ENCODE measurements around the gene GORASP2.

Gene GORASP2

DNA sequence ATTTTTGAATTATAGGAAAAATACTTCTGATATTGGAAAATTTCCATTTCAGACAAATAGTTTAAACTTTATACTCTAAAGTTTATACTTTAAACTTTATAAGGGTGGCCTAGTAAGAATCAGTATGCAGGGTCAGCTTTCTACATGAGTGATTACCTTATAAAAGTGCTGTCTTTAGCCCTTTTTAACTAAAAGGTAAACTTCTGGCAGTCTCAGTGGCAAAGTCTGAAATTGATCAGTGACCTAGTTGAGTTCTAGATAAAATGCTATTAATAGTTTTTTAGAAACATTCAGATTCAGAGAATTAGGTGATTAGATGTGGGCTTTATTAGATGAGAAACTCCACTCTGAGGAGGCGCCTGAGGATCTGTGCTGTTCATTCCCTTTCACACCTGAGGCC is 15.5 kb downstream of the GORASP2 start:
- no peaks in the 10 kb centered on the region for H3K27me3 ChIP-seq (ENCODE audit: insufficient read depth, low read length)
- no peak overlapping the region for H3K27ac ChIP-seq (ENCODE audit: low read depth, low read length, poor library complexity, severe bottlenecking)
- no peak overlapping the region for H3K9ac ChIP-seq (ENCODE audit: low read length)
- H3K4me1 ChIP-seq (ENCODE audit: insufficient read depth, low read length, severe bottlenecking) = peaks cover 5% of the 10 kb centered on the region
- H2AFZ ChIP-seq (ENCODE audit: low read length) = no peak overlapping the region
- H3K9me2 ChIP-seq (ENCODE audit: low read depth, low read length) = no peaks in the 10 kb centered on the region
- H3K9me3 ChIP-seq (ENCODE audit: low read length) = peaks cover 9% of the 10 kb centered on the region
- no peak overlapping the region for H3K4me3 ChIP-seq (ENCODE audit: low read depth, low read length, poor library complexity, severe bottlenecking)
- H3F3A ChIP-seq (ENCODE audit: insufficient read depth, low read length) = no peaks in the 10 kb centered on the region
- peaks cover 32% of the 10 kb centered on the region for H3K36me3 ChIP-seq (ENCODE audit: insufficient read depth, low read length)
- H3K4me2 ChIP-seq (ENCODE audit: low read length) = no peak overlapping the region
- H4K20me1 ChIP-seq (ENCODE audit: insufficient read depth, low read length) = no peaks in the 10 kb centered on the region
- TF ChIP-seq, protein P1, sequence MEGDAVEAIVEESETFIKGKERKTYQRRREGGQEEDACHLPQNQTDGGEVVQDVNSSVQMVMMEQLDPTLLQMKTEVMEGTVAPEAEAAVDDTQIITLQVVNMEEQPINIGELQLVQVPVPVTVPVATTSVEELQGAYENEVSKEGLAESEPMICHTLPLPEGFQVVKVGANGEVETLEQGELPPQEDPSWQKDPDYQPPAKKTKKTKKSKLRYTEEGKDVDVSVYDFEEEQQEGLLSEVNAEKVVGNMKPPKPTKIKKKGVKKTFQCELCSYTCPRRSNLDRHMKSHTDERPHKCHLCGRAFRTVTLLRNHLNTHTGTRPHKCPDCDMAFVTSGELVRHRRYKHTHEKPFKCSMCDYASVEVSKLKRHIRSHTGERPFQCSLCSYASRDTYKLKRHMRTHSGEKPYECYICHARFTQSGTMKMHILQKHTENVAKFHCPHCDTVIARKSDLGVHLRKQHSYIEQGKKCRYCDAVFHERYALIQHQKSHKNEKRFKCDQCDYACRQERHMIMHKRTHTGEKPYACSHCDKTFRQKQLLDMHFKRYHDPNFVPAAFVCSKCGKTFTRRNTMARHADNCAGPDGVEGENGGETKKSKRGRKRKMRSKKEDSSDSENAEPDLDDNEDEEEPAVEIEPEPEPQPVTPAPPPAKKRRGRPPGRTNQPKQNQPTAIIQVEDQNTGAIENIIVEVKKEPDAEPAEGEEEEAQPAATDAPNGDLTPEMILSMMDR (IDR thresholded peaks at IDR 0.05; ENCODE audit: low read length) = no peak
- peaks cover 80% of the 10 kb centered on the region for H3K79me2 ChIP-seq (ENCODE audit: insufficient read depth, low read length)

DNA sequence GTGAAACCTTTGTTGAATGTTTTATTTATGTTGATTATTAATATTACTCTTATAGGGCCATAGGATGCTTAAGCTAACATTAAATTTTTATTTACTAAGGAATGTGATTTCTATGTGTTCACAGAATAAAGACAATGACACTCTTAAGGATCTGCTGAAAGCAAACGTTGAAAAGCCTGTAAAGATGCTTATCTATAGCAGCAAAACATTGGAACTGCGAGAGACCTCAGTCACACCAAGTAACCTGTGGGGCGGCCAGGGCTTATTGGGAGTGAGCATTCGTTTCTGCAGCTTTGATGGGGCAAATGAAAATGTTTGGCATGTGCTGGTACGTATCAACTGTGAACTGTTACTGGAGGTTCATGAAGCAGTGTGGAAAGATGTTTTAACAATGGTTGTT is 20.4 kb downstream of the GORASP2 start:
- peaks cover 32% of the 10 kb centered on the region for H3K79me2 ChIP-seq (ENCODE audit: insufficient read depth, low read length)
- no peaks in the 10 kb centered on the region for H3K9me2 ChIP-seq (ENCODE audit: low read depth, low read length)
- H3K4me1 ChIP-seq (ENCODE audit: insufficient read depth, low read length, severe bottlenecking) = no peaks in the 10 kb centered on the region
- peaks cover 51% of the 10 kb centered on the region for H3K36me3 ChIP-seq (ENCODE audit: insufficient read depth, low read length)
- no peak overlapping the region for H3K9ac ChIP-seq (ENCODE audit: low read length)
- no peaks in the 10 kb centered on the region for H3F3A ChIP-seq (ENCODE audit: insufficient read depth, low read length)
- TF ChIP-seq, protein P1 (IDR thresholded peaks at IDR 0.05; ENCODE audit: low read length) = no peak
- TF ChIP-seq EZH2 (IDR thresholded peaks at IDR 0.05; ENCODE audit: borderline replicate concordance, low read length) = no peak
- no peak overlapping the region for H3K4me2 ChIP-seq (ENCODE audit: low read length)
- H3K27ac ChIP-seq (ENCODE audit: low read depth, low read length, poor library complexity, severe bottlenecking) = no peak overlapping the region
- H2AFZ ChIP-seq (ENCODE audit: low read length) = no peak overlapping the region
- H4K20me1 ChIP-seq (ENCODE audit: insufficient read depth, low read length) = no peaks in the 10 kb centered on the region
- H3K27me3 ChIP-seq (ENCODE audit: insufficient read depth, low read length) = no peaks in the 10 kb centered on the region
- no peaks in the 10 kb centered on the region for H3K9me3 ChIP-seq (ENCODE audit: low read length)
- no peak overlapping the region for H3K4me3 ChIP-seq (ENCODE audit: low read depth, low read length, poor library complexity, severe bottlenecking)

DNA sequence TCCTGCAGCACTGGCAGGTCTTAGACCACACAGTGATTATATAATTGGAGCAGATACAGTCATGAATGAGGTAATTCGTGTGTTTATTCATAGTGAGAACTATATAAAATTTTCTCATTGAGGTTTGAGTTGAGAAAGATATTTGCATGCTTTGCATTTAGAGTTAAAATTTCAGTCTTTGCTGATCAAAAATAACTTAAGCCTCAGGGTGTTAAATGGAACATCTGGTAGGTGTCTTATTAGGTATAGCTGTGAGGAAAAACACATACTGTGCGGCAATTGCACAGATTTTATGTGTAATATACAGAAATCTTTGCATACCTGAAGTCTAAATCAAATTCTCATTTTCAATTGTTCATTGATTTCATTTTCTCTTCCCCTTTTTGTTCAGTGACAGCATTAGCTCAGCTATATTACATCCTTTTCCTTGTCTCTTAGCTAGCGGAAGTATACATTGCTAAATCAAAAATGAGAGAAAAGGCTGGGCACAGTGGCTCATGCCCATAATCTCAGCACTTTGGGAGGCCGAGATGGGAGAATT is 21.2 kb downstream of the GORASP2 start:
- Histone ChIP-seq H3K9me2 (ENCODE audit: low read depth, low read length) (no peaks in the 10 kb centered on the region), H3K4me3 (ENCODE audit: low read depth, low read length, poor library complexity, severe bottlenecking) (no peak overlapping the region), H3K79me2 (ENCODE audit: insufficient read depth, low read length) (peaks cover 23% of the 10 kb centered on the region), H3K36me3 (ENCODE audit: insufficient read depth, low read length) (peaks cover 60% of the 10 kb centered on the region), H3K9me3 (ENCODE audit: low read length) (no peaks in the 10 kb centered on the region), H3K4me2 (ENCODE audit: low read length) (no peak overlapping the region), H3K9ac (ENCODE audit: low read length) (no peak overlapping the region), H2AFZ (ENCODE audit: low read length) (no peak overlapping the region), H4K20me1 (ENCODE audit: insufficient read depth, low read length) (no peaks in the 10 kb centered on the region), H3F3A (ENCODE audit: insufficient read depth, low read length) (no peaks in the 10 kb centered on the region), H3K27ac (ENCODE audit: low read depth, low read length, poor library complexity, severe bottlenecking) (no peak overlapping the region), H3K27me3 (ENCODE audit: insufficient read depth, low read length) (no peaks in the 10 kb centered on the region), H3K4me1 (ENCODE audit: insufficient read depth, low read length, severe bottlenecking) (no peaks in the 10 kb centered on the region)
- TF ChIP-seq, protein P1 (IDR thresholded peaks at IDR 0.05; ENCODE audit: low read length) = no peak
- TF ChIP-seq EZH2 (IDR thresholded peaks at IDR 0.05; ENCODE audit: borderline replicate concordance, low read length) = no peak

Measured in OCI-LY1 (cell line).